Transverse colon (tissue), 4 donors: Measurements from ENCODE around the gene PLCL2. TPM values are rescaled to one million over a fixed set of nuclear protein-coding genes. Genes with fewer than 3 reads are reported as not detected.

Experiments
- DNase-seq: peaks from one replicate; pipeline ENCODE4 v3.0.0-alpha.2; 2019
- H3K27ac ChIP-seq, 4 donors: fragments of 200-600 bp; sonication (generic); 2 replicates each; pipeline ENCODE4 v1.5.1; 2016 to 2018; ENCODE audit warnings: inconsistent platforms in 4 of 4
- H3K27me3 ChIP-seq: fragments of 200-600 bp; sonication (generic); 2 replicates; pipeline ENCODE4 v1.5.1; 2017; ENCODE audit warnings: inconsistent platforms
- H3K36me3 ChIP-seq, 4 donors: fragments of 200-600 bp; sonication (generic); 2 replicates each; pipeline ENCODE4 v1.5.1; 2017 to 2019; ENCODE audit warnings: inconsistent platforms in 4 of 4
- H3K4me1 ChIP-seq, 4 donors: fragments of 200-600 bp; sonication (generic); 2 replicates each; pipeline ENCODE4 v1.5.1; 2017 to 2020; ENCODE audit warnings: inconsistent platforms in 4 of 4
- H3K4me3 ChIP-seq, 4 donors: fragments of 200-600 bp; sonication (generic); 1 replicate in 1 of 4; 2 replicates in 3 of 4; pipeline versions ENCODE4 v1.5.1 to v1.6.1; 2017 to 2019; ENCODE audit warnings: inconsistent platforms in 4 of 4
- H3K9me3 ChIP-seq, 2 donors: fragments of 200-600 bp; sonication (generic); 2 replicates each; pipeline ENCODE4 v1.5.1; 2017 to 2019; ENCODE audit warnings: inconsistent platforms in 2 of 2
- CTCF ChIP-seq, 5 experiments: fragments of 200-600 bp in 3 of 5; fragments of 450-650 bp in 2 of 5; sonication (generic) in 3 of 5; IDR thresholded peaks; 1 replicate in 2 of 5; 2 replicates in 3 of 5; pipeline ENCODE4 v1.5.1; 2016 to 2017; ENCODE audit warnings: antibody characterized with exemption in 5 of 5, inconsistent platforms in 3 of 5, mild to moderate bottlenecking in 2 of 5, moderate library complexity in 1 of 5
- EP300 ChIP-seq: sonication (generic); formaldehyde crosslinking; IDR thresholded peaks from one replicate; pipeline ENCODE4 v1.6.1; 2017; ENCODE audit warnings: antibody characterized with exemption, low read depth
- POLR2A ChIP-seq: fragments of 450-650 bp; IDR thresholded peaks from one replicate; pipeline ENCODE4 v1.6.1; 2016; ENCODE audit warnings: antibody characterized with exemption, mild to moderate bottlenecking, moderate library complexity
- POLR2AphosphoS5 ChIP-seq, 3 donors: sonication (generic); formaldehyde crosslinking; IDR thresholded peaks; one replicate each; pipeline ENCODE4 v1.6.1; 2016; ENCODE audit warnings: antibody characterized with exemption in 3 of 3
- WGBS, 2 donors: methylation state at CpG; one replicate each; pipeline ENCODE4 v1.1.5; 2018; ENCODE audit warnings: low coverage in 1 of 2; 5-methylcytosine and 5-hydroxymethylcytosine counted together
- in situ Hi-C, 4 donors: fragments of 200-750 bp; cut with MboI; loops; one replicate each; pipeline versions ENCODE4 v1.15.0 to v1.15.1; 2017; ENCODE audit warnings: low sequenced_read_pairs in 3 of 4, low pct_ligation_motif_present in 1 of 4, low pct_unique_long_range_greater_than_20kb in 1 of 4
- intact Hi-C: fragments of 100-400 bp; cut with DNase I; formaldehyde crosslinking; loops from one replicate; pipeline ENCODE4 v1.15.1; 2023; ENCODE audit warnings: low total_unique reads
- total RNA-seq, 4 donors: library from RNA; depleted of rRNA; stranded (reverse); fragments of >200 nt; gene quantifications; one replicate each; pipeline ENCODE4 v1.1.0, GENCODE V29; 2016

Gene PLCL2
- total RNA-seq, 4 donors from 2014 or later, result 17.2 to 41.4 (median 35.9) TPM

- no peaks in the 10 kb centered on the region for H3K36me3 ChIP-seq
These were observed 25.0 kb downstream of the PLCL2 start for GRCh38 chr3:16909802-16910201.

GRCh38 chr3:16910207-16910606, 25.5 kb downstream of the PLCL2 start:
- intact Hi-C loops (no loop called here), in situ Hi-C loops (no loop called here)
- Histone ChIP-seq H3K9me3 (no peaks in the 10 kb centered on the region), H3K27ac (no peak overlapping the region), H3K36me3 (no peaks in the 10 kb centered on the region), H3K27me3 (no peaks in the 10 kb centered on the region), H3K4me3 (no peak overlapping the region), H3K4me1 (peaks cover 3 to 36% (median 17%) of the 10 kb centered on the region in 4 donors)
- 94 to 100% methylated on average over 3 of the region's 3 CpGs for WGBS, 2 donors
- TF ChIP-seq EP300, result no peak
- no peak for TF ChIP-seq CTCF (IDR thresholded peaks at IDR 0.05)
- TF ChIP-seq POLR2AphosphoS5 (IDR thresholded peaks at IDR 0.05), result no peak
- TF ChIP-seq POLR2A, result no peak
- DNase-seq, result no peak

More at GRCh38 chr3:16909802-16910201, 25.0 kb downstream of the PLCL2 start:
- Histone ChIP-seq H3K4me1 (peaks cover 3 to 33% (median 17%) of the 10 kb centered on the region in 4 donors), H3K27me3 (no peaks in the 10 kb centered on the region), H3K4me3 (no peak overlapping the region), H3K9me3 (no peaks in the 10 kb centered on the region), H3K27ac (no peak overlapping the region)
- in situ Hi-C loops (no loop called here), intact Hi-C loops (no loop called here)
- DNase-seq, result no peak
- 95 to 100% methylated on average over 3 of the region's 3 CpGs for WGBS, 2 donors
- TF ChIP-seq CTCF (IDR thresholded peaks at IDR 0.05) (no peak), POLR2A (no peak), EP300 (no peak), POLR2AphosphoS5 (IDR thresholded peaks at IDR 0.05) (no peak)

- no peaks in the 10 kb centered on the region for H3K9me3 ChIP-seq
- no peak for DNase-seq
- no peaks in the 10 kb centered on the region for H3K36me3 ChIP-seq
- H3K27ac ChIP-seq, result no peak overlapping the region
- H3K4me1 ChIP-seq, result peaks cover 0 to 26% (median 11%) of the 10 kb centered on the region in 4 donors
- in situ Hi-C loops (no loop called here), intact Hi-C loops (no loop called here)
- no peak overlapping the region for H3K4me3 ChIP-seq
- H3K27me3 ChIP-seq, result no peaks in the 10 kb centered on the region
- TF ChIP-seq POLR2AphosphoS5 (IDR thresholded peaks at IDR 0.05) (no peak), CTCF (IDR thresholded peaks at IDR 0.05) (no peak), POLR2A (no peak), EP300 (no peak)
- WGBS, 2 donors, result 85% methylated on average over 2 of the region's 2 CpGs
These were observed 27.2 kb downstream of the PLCL2 start for GRCh38 chr3:16911916-16912315.

GRCh38 chr3:16912400-16913263, 27.9 kb downstream of the PLCL2 start:
- Histone ChIP-seq H3K9me3 (no peaks in the 10 kb centered on the region), H3K27ac (no peak overlapping the region), H3K4me3 (no peak overlapping the region), H3K4me1 (peaks cover 0 to 20% (median 6%) of the 10 kb centered on the region in 4 donors), H3K36me3 (no peaks in the 10 kb centered on the region), H3K27me3 (no peaks in the 10 kb centered on the region)
- DNase-seq, result no peak
- intact Hi-C loops (no loop called here), in situ Hi-C loops (no loop called here)
- 75 to 90% methylated on average over 3 of the region's 3 CpGs for WGBS, 2 donors
- TF ChIP-seq POLR2AphosphoS5 (IDR thresholded peaks at IDR 0.05) (no peak), CTCF (IDR thresholded peaks at IDR 0.05) (no peak), EP300 (no peak), POLR2A (no peak)
